ENCODE results near the gene EEF1AKMT3. TPM values are rescaled to one million over a fixed set of nuclear protein-coding genes. Genes with fewer than 3 reads are reported as not detected.

Gene EEF1AKMT3
- total and polyA plus RNA-seq, 7 donors: 1.6 to 11.9 (median 9.0) TPM

- TF ChIP-seq POLR2A (IDR thresholded peaks at IDR 0.05) (no peak), EP300 (IDR thresholded peaks at IDR 0.05) (no peak), POLR2AphosphoS5 (IDR thresholded peaks at IDR 0.05) (no peak), CTCF (IDR thresholded peaks at IDR 0.05) (no peak)
- Histone ChIP-seq H3K4me1 (peaks cover 0 to 27% (median 20%) of the 10 kb centered on the region in 4 donors), H3K9me3 (no peaks in the 10 kb centered on the region), H3K27ac (no peak overlapping the region), H3K36me3 (peaks cover 0 to 22% (median 13%) of the 10 kb centered on the region in 4 donors), H3K27me3 (peaks cover 29 to 44% (median 34%) of the 10 kb centered on the region in 3 donors), H3K4me3 (no peak overlapping the region)
- WGBS, 2 donors: 90 to 91% methylated on average over 3 of the region's 3 CpGs
- DNase-seq: no peak
- intact Hi-C loops (cut with DNase I): no loop called here
Measured at GRCh38 chr12:57760347-57760982, 11.9 kb upstream of the EEF1AKMT3 start.

- Histone ChIP-seq H3K27me3 (peaks cover 36 to 54% (median 44%) of the 10 kb centered on the region in 3 donors), H3K27ac (no peak overlapping the region), H3K36me3 (peaks cover 0 to 22% (median 13%) of the 10 kb centered on the region in 4 donors), H3K4me1 (peaks cover 0 to 28% (median 22%) of the 10 kb centered on the region in 4 donors), H3K9me3 (no peaks in the 10 kb centered on the region), H3K4me3 (no peak overlapping the region)
- no peak for DNase-seq
- 95% methylated on average over 4 of the region's 4 CpGs for WGBS, 2 donors
- intact Hi-C loops (cut with DNase I): no loop called here
- TF ChIP-seq EP300 (IDR thresholded peaks at IDR 0.05): no peak
- TF ChIP-seq POLR2AphosphoS5 (IDR thresholded peaks at IDR 0.05): no peak
- TF ChIP-seq POLR2A (IDR thresholded peaks at IDR 0.05): no peak
- TF ChIP-seq CTCF (IDR thresholded peaks at IDR 0.05): no peak
Measured at GRCh38 chr12:57761391-57761998, 10.9 kb upstream of the EEF1AKMT3 start.

GRCh38 chr12:57762463-57762862, 10.0 kb upstream of the EEF1AKMT3 start:
- 89 to 92% methylated on average over 2 of the region's 2 CpGs for WGBS, 2 donors
- Histone ChIP-seq H3K27ac (no peak overlapping the region), H3K27me3 (peaks cover 36 to 57% (median 47%) of the 10 kb centered on the region in 3 donors), H3K9me3 (no peaks in the 10 kb centered on the region), H3K4me1 (peaks cover 0 to 30% (median 26%) of the 10 kb centered on the region in 4 donors), H3K36me3 (peaks cover 0 to 19% (median 13%) of the 10 kb centered on the region in 4 donors), H3K4me3 (no peak overlapping the region)
- intact Hi-C loops (cut with DNase I): no loop called here
- DNase-seq: no peak
- TF ChIP-seq EP300 (IDR thresholded peaks at IDR 0.05) (no peak), POLR2A (IDR thresholded peaks at IDR 0.05) (no peak), POLR2AphosphoS5 (IDR thresholded peaks at IDR 0.05) (no peak), CTCF (IDR thresholded peaks at IDR 0.05) (no peak)

GRCh38 chr12:57763881-57764661, 8.3 kb upstream of the EEF1AKMT3 start:
- H3K36me3 ChIP-seq: peaks cover 0 to 5% (median under 1%) of the 10 kb centered on the region in 4 donors
- no peak overlapping the region for H3K4me3 ChIP-seq
- H3K27ac ChIP-seq: no peak overlapping the region
- intact Hi-C loops (cut with DNase I): no loop called here
- H3K9me3 ChIP-seq: no peaks in the 10 kb centered on the region
- DNase-seq: no peak
- H3K4me1 ChIP-seq: peaks cover 0 to 30% (median 26%) of the 10 kb centered on the region in 4 donors
- peaks cover 36 to 57% (median 47%) of the 10 kb centered on the region in 3 donors for H3K27me3 ChIP-seq
- WGBS, 2 donors: 83 to 89% methylated on average over 6 of the region's 6 CpGs
- TF ChIP-seq POLR2A (IDR thresholded peaks at IDR 0.05): no peak

GRCh38 chr12:57764662-57765002, 7.8 kb upstream of the EEF1AKMT3 start:
- no peak for DNase-seq
- no peaks in the 10 kb centered on the region for H3K9me3 ChIP-seq
- peaks cover 36 to 57% (median 47%) of the 10 kb centered on the region in 3 donors for H3K27me3 ChIP-seq
- H3K4me1 ChIP-seq: peaks cover 0 to 30% (median 26%) of the 10 kb centered on the region in 4 donors
- peak overlapping the region in 3 of 4 donors; percentile 20 to 38 (median 33) for H3K4me3 ChIP-seq
- H3K36me3 ChIP-seq: peaks cover 0 to 7% (median 0%) of the 10 kb centered on the region in 4 donors
- TF ChIP-seq POLR2AphosphoS5 (IDR thresholded peaks at IDR 0.05) (no peak), EP300 (IDR thresholded peaks at IDR 0.05) (no peak), CTCF (IDR thresholded peaks at IDR 0.05) (no peak)
- no peak overlapping the region for H3K27ac ChIP-seq
- intact Hi-C loops (cut with DNase I): no loop called here
- WGBS, 2 donors: 15 to 17% methylated on average over 17 of the region's 17 CpGs

Measured in sigmoid colon (tissue), 7 donors.